GM21515 (cell line): ENCODE results near the gene ADCY4.
"Not testable (repeated sequence)": the region's sequence is repeated elsewhere in the genome, so short reads cannot be mapped to it uniquely, and the experiment has no call there.

Source experiments
- ATAC-seq: cut with Tn5 transposase; IDR thresholded peaks from one replicate; pipeline ENCODE4 v1.9.1; 2021; ENCODE audit not compliant: unreplicated experiment

The ADCY4 gene

GRCh38 chr14:24334431-24335291, at the start of gene ADCY4:
TSS of gene ADCY4 (minus strand) at chr14:24335071. CDS start at chr14:24334652, 419 bp downstream.
- ATAC-seq, result no peak

- no peak for ATAC-seq
These were observed 49.3 kb upstream of the ADCY4 start for GRCh38 chr14:24384169-24384568.

- ATAC-seq, result no peak
These were observed 47.1 kb upstream of the ADCY4 start for GRCh38 chr14:24382064-24382371.

GRCh38 chr14:24381363-24382063, 46.6 kb upstream of the ADCY4 start:
- no peak for ATAC-seq

GRCh38 chr14:24379907-24380730, 45.2 kb upstream of the ADCY4 start:
- no peak for ATAC-seq

DNA sequence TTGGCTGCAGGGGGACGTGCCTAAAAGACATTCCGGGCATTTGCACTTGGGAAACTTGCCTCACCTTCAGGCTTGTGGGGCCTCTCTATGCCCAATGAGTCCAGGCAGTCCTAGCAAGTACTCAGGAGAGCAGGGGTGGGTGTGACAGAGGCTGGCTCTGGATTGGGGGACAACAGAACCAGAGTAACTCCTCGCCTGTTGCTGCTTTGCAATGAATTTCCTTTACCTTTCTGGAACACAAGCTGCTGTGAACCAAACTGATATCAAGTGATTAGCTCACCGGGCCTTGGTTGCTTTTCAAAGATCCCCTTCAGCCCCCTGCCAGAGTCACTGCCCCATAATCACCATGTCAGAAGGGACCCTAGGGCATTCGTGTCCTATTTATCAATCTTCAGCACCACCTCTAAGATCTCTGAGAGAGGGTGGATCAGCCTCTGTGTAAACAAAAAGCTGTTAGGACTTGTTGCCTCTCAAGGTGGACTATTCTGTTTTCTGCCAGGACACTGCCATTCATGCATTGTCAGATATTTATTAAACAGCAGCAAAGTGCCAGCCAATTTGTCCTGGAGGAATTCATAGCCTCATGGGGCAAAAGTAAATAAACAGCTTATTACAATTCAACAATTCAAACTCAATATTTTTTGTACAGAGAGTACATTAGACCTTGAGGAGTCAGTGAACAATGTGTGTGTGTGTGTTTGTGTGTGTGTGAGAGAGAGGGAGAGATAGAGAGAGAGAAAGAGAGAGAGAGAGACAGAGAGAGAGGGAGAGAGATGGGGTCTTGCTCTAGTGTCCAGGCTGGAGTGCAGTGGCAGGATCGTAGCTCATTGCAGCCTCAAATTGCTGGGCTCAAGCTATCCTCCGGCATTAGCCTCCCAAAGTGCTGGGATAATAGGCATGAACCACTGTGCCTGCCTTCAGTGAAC, 44.4 kb upstream of the ADCY4 start:
- ATAC-seq, result no peak

DNA sequence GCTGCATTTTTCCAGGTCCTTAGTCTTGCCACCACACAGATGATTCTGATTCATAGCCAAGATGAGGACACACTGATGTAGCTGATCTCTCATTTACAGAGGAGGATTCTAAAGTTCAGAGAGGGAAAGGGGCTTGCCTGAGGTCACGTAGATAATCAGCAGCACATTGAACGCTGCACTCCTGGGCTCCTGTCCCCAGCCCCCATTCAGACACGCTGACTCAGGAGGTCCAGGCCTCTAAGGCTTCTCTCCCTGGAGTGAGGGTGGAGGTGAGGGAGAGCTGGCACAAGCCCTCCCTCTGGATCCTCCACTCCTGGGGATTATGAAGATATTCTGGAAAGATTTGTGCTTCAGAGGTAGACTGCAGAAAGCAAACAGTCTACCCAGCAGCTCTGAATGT, 43.5 kb upstream of the ADCY4 start:
- ATAC-seq, result no peak

GRCh38 chr14:24377657-24378056, 42.8 kb upstream of the ADCY4 start:
- ATAC-seq, result no peak

GRCh38 chr14:24377126-24377525, 42.3 kb upstream of the ADCY4 start:
- ATAC-seq, result no peak

DNA sequence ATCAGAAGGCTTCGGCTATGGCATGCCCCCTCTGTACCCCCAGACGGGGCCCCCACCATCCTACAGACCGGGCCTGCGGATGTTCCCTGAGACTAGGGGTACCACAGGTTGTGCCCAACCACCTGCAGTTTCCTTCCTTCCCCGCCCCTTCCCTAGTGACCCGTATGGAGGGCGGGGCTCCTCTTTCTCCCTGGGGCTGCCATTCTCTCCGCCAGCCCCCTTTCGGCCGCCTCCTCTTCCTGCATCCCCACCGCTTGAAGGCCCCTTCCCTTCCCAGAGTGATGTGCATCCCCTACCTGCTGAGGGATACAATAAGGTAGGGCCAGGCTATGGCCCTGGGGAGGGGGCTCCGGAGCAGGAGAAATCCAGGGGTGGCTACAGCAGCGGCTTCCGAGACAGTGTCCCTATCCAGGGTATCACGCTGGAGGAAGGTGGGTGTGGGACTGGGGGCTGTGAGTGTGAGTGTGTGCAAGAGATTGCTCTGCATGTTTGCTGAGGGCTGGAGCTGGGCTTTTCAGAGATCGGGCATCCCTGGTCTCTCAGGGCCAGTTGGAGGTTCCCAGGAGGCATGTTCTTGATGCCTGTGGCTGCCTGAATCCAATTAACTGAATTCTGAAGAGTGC, 41.7 kb upstream of the ADCY4 start:
- no peak for ATAC-seq

GRCh38 chr14:24372701-24373416, 38.0 kb upstream of the ADCY4 start:
- ATAC-seq, result no peak

DNA sequence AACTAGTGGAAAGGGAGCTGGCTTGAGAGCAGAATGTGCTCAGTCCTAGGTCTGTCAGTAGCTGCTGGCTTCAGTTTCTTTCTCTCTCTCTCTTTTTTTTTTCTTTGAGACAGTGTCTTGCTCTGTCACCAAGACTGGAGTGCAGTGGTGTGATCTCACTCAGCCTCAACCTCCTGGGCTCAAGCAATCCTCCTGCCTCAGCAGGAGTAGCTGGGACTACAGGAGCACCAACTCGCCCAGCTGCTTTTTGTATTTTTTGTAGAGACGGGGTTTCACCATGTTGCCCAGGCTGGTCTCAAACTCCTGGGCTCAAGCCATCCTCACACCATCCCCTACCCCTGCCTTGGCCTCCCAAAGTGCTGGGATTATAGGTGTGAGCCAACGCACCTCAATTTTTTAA, 36.7 kb upstream of the ADCY4 start:
- ATAC-seq, result not testable (repeated sequence)

DNA sequence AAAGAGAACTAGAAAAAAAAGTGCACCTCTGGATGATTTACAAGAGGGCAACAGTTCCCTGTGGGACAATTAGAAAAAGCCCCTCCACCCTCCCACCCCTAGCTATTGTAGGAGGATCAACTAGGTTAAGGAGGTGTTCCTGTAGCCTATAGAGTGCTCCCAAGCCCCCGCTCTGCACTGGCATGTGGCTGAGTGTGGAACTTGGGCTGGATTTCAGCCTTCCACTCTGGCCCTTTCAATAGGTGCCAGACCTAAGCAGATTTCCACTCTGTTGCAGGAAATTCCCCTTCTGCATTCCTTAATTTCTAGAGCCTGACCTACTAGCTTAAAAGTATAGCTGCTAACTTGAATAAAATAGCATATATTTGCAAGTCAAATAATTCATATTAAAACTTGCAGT, 35.9 kb upstream of the ADCY4 start:
- no peak for ATAC-seq

- ATAC-seq, result no peak
These were observed 35.2 kb upstream of the ADCY4 start for GRCh38 chr14:24369907-24370687.

DNA sequence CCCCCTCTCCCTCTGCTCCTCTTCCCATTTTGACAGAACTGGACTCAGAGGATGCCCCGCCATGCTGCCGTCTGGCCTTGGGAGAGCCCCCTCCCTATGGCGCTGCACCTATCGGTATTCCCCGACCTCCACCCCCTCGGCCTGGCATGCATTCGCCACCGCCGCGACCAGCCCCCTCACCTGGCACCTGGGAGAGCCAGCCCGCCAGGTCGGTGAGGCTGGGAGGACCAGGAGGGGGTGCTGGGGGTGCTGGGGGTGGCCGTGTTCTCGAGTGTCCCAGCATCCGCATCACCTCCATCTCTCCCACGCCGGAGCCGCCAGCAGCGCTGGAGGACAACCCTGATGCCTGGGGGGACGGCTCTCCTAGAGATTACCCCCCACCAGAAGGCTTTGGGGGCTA, 34.6 kb upstream of the ADCY4 start:
- ATAC-seq, result no peak

- ATAC-seq, result no peak
These were observed 33.8 kb upstream of the ADCY4 start for GRCh38 chr14:24368562-24369252.

- no peak for ATAC-seq
These were observed 33.3 kb upstream of the ADCY4 start for GRCh38 chr14:24368212-24368561.

GRCh38 chr14:24367514-24368211, 32.8 kb upstream of the ADCY4 start, which contains the start of gene NFATC4:
TSS of gene NFATC4 (plus strand) at chr14:24368184. CDS start at chr14:24368341, 157 bp downstream.
- ATAC-seq, result no peak
